Natural killer cell (primary cell): ENCODE data around the gene LEKR1. TPM values are rescaled to one million over a fixed set of nuclear protein-coding genes. Genes with fewer than 3 reads are reported as not detected.
"Not testable (repeated sequence)": the region's sequence is repeated elsewhere in the genome, so short reads cannot be mapped to it uniquely, and the experiment has no call there.

Experiments used
- ATAC-seq, 3 donors: fragments of 150-1000 bp in 2 of 3; fragments of 200-7000 bp in 1 of 3; cut with Tn5 transposase; 1 replicate in 1 of 3; 2 replicates in 2 of 3; pipeline ENCODE4 v1.10.0; 2021; ENCODE audit warnings: mild to moderate bottlenecking in 2 of 3, moderate library complexity in 2 of 3
- DNase-seq, 2 donors: peaks; one replicate each; pipeline versions ENCODE4 v3.0.0 to v3.0.0-alpha.2; 2013 to 2021; ENCODE audit warnings: mixed read lengths in 1 of 2
- H3K27ac ChIP-seq: one replicate; pipeline ENCODE4 v1.5.1; 2013; ENCODE audit warnings: mild to moderate bottlenecking, low read length
- H3K27me3 ChIP-seq: one replicate; pipeline ENCODE4 v1.6.1; 2013; ENCODE audit warnings: low read length; ENCODE audit not compliant: control insufficient read depth, insufficient read depth
- H3K36me3 ChIP-seq: one replicate; pipeline ENCODE4 v1.6.1; 2013; ENCODE audit warnings: low read length; ENCODE audit not compliant: control insufficient read depth, insufficient read depth
- H3K4me1 ChIP-seq: one replicate; pipeline ENCODE4 v1.6.1; 2013; ENCODE audit warnings: low read length; ENCODE audit not compliant: control insufficient read depth, insufficient read depth
- H3K4me3 ChIP-seq: one replicate; pipeline ENCODE4 v1.5.1; 2013; ENCODE audit warnings: low read length
- H3K9me3 ChIP-seq: one replicate; pipeline ENCODE4 v1.6.1; 2013; ENCODE audit warnings: low read length; ENCODE audit not compliant: control insufficient read depth, insufficient read depth
- H3K27ac Mint-ChIP-seq, 2 donors: one replicate each; pipeline ENCODE4 v1.8.0; 2022; ENCODE audit warnings: mild to moderate bottlenecking in 2 of 2, mixed read lengths in 2 of 2, moderate library complexity in 1 of 2
- H3K27me3 Mint-ChIP-seq, 2 donors: one replicate each; pipeline ENCODE4 v1.8.0; 2022; ENCODE audit warnings: low read depth in 2 of 2, mixed read lengths in 2 of 2
- H3K36me3 Mint-ChIP-seq: one replicate; pipeline ENCODE4 v1.8.0; 2022; ENCODE audit warnings: mixed read lengths
- H3K4me1 Mint-ChIP-seq, 2 donors: one replicate each; pipeline ENCODE4 v1.8.0; 2022; ENCODE audit warnings: mixed read lengths in 2 of 2
- H3K4me3 Mint-ChIP-seq: one replicate; pipeline ENCODE4 v1.8.0; 2022; ENCODE audit warnings: mild to moderate bottlenecking, moderate library complexity, mixed read lengths
- H3K9me3 Mint-ChIP-seq, 2 donors: one replicate each; pipeline ENCODE4 v1.8.0; 2022; ENCODE audit warnings: mixed read lengths in 2 of 2
- WGBS: methylation state at CpG from one replicate; pipeline ENCODE4 v1.1.7; 2013; ENCODE audit warnings: missing lambda C conversion rate; ENCODE audit not compliant: insufficient coverage; 5-methylcytosine and 5-hydroxymethylcytosine counted together
- intact Hi-C: fragments of 100-400 bp; cut with micrococcal nuclease; formaldehyde crosslinking; loops from one replicate; pipeline ENCODE4 v1.14.2; 2022
- total RNA-seq, 4 donors: library from RNA; stranded (reverse); fragments of 120-200 nt in 1 of 4; gene quantifications; one replicate each; pipeline versions ENCODE4 v1.2.3 to v1.2.4, GENCODE V29; 2013 to 2022
- TF ChIP-seq, protein P1 (sequence below): fragments of 200-600 bp; IDR thresholded peaks from one replicate; pipeline ENCODE4 v1.8.0; 2022; ENCODE audit warnings: antibody characterized with exemption

The LEKR1 gene
- total RNA-seq, 3 donors from 2014 or later (not counting 1 experiment from before 2014, with no cell fraction given) = 1.1 to 1.7 (median 1.2) TPM

DNA sequence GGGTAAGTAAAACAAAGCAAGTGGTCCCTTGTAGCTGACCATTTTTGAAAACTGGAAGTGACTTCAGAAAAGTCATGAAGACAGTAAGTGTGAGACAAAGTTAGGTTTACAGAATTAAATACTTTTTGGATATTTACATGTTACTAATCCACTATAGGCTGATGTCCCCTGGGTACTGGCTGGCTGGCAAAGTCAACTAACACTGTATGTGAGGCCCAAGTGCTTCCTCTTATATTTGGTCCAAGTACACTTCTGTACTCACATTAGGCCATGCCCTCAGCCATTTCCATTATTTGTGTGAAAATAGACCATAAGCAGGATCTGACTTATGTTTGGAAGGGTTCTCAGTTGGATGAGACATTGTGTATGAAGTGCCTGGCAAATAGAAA, 5.5 kb upstream of the LEKR1 start:
- intact Hi-C loops = loop anchor here (10.0 kb wide), 1 partner anchor 266 kb away; the partner anchor contains the start of gene SSR3
- Histone ChIP-seq H3K4me1 (peaks cover 14% of the 10 kb centered on the region), H3K9me3 (no peaks in the 10 kb centered on the region), H3K27ac (no peak overlapping the region), H3K4me3 (no peak overlapping the region), H3K36me3 (no peaks in the 10 kb centered on the region), H3K27me3 (no peaks in the 10 kb centered on the region)
- H3K36me3 Mint-ChIP-seq = no peaks in the 10 kb centered on the region
- no peaks in the 10 kb centered on the region for H3K27me3 Mint-ChIP-seq
- H3K4me3 Mint-ChIP-seq = no peak overlapping the region
- no peaks in the 10 kb centered on the region for H3K9me3 Mint-ChIP-seq
- ATAC-seq (no peak), DNase-seq (no peak)
- peaks cover 23% of the 10 kb centered on the region in 2 donors for H3K4me1 Mint-ChIP-seq
- no peak overlapping the region for H3K27ac Mint-ChIP-seq
- TF ChIP-seq, protein P1, sequence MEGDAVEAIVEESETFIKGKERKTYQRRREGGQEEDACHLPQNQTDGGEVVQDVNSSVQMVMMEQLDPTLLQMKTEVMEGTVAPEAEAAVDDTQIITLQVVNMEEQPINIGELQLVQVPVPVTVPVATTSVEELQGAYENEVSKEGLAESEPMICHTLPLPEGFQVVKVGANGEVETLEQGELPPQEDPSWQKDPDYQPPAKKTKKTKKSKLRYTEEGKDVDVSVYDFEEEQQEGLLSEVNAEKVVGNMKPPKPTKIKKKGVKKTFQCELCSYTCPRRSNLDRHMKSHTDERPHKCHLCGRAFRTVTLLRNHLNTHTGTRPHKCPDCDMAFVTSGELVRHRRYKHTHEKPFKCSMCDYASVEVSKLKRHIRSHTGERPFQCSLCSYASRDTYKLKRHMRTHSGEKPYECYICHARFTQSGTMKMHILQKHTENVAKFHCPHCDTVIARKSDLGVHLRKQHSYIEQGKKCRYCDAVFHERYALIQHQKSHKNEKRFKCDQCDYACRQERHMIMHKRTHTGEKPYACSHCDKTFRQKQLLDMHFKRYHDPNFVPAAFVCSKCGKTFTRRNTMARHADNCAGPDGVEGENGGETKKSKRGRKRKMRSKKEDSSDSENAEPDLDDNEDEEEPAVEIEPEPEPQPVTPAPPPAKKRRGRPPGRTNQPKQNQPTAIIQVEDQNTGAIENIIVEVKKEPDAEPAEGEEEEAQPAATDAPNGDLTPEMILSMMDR = no peak

DNA sequence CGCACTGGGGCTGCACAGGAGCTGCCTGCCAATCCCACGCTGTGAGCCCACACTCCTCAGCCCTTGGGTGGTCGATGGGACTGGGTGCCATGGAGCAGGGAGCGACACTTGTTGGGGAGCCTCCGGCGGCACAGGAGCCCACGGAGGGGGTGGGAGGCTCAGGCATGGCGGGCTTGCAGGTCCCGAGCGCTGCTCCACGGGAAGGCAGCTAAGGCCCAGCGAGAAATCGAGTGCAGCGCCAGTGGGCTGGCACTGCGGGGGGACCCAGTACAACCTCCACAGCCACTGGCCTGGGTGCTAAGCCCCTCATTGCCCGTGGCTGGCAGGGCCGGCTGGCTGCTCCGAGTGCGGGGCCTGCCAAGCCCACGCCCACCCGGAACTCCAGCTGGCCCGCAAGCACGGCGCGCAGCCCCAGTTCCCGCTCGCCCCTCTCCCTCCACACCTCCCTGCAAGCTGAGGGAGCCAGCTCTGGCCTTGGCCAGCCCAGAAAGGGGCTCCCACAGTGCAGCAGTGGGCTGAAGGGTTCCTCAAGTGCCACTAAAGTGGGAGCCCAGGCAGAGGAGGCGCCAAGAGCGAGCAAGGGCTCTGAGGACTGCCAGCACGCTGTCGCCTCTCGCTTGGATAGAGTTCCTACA, 3.4 kb upstream of the LEKR1 start:
- H3K27ac Mint-ChIP-seq, H3K27me3 ChIP-seq, H3K36me3 Mint-ChIP-seq, H3K36me3 ChIP-seq, H3K4me3 ChIP-seq, H3K27ac ChIP-seq, H3K27me3 Mint-ChIP-seq, ATAC-seq, DNase-seq, H3K4me3 Mint-ChIP-seq, H3K9me3 ChIP-seq, H3K9me3 Mint-ChIP-seq: not testable (repeated sequence)
- WGBS = 97% methylated on average over 29 of the region's 32 CpGs
- peaks cover 21 to 29% of the 10 kb centered on the region in 2 donors for H3K4me1 Mint-ChIP-seq
- H3K4me1 ChIP-seq = peaks cover 15% of the 10 kb centered on the region
- intact Hi-C loops = loop anchor here (10.0 kb wide), 1 partner anchor 268 kb away; the partner anchor contains the start of gene SSR3

DNA sequence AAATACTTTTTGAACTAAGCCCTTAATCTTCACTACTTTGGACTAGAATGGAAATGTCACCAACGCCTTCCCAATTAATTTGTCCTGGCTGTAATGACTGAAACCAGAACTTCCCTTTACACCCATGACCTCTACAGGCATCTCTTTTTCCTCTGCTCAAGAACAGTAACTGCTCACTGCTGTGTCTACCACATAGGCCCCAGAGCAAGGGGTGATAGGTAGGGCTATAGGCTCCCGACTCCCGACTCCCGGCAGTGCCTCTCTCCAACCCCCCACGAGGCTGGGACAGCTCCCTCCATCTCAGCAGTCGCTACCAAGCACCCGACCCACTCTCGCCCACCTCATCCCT, 384 bp upstream of the LEKR1 start:
- Histone ChIP-seq H3K27ac (peak overlapping the region; percentile 89), H3K9me3 (no peaks in the 10 kb centered on the region), H3K4me3 (peak overlapping the region; percentile 77), H3K36me3 (no peaks in the 10 kb centered on the region), H3K4me1 (peaks cover 9% of the 10 kb centered on the region), H3K27me3 (no peaks in the 10 kb centered on the region)
- Mint-ChIP-seq H3K4me3 (peak overlapping the region; percentile 96), H3K9me3 (no peaks in the 10 kb centered on the region), H3K27me3 (no peaks in the 10 kb centered on the region), H3K4me1 (peaks cover 16 to 29% of the 10 kb centered on the region in 2 donors), H3K36me3 (no peaks in the 10 kb centered on the region), H3K27ac (peak overlapping the region; percentile 91 to 96)
- peak in 1 of 3 donors; percentile 65 for ATAC-seq
- WGBS = 6% methylated on average over 8 of the region's 8 CpGs
- TF ChIP-seq, protein P1 = no peak
- DNase-seq = no peak
- intact Hi-C loops = loop anchor here (10.0 kb wide), 1 partner anchor 271 kb away; the partner anchor contains the start of gene SSR3

DNA sequence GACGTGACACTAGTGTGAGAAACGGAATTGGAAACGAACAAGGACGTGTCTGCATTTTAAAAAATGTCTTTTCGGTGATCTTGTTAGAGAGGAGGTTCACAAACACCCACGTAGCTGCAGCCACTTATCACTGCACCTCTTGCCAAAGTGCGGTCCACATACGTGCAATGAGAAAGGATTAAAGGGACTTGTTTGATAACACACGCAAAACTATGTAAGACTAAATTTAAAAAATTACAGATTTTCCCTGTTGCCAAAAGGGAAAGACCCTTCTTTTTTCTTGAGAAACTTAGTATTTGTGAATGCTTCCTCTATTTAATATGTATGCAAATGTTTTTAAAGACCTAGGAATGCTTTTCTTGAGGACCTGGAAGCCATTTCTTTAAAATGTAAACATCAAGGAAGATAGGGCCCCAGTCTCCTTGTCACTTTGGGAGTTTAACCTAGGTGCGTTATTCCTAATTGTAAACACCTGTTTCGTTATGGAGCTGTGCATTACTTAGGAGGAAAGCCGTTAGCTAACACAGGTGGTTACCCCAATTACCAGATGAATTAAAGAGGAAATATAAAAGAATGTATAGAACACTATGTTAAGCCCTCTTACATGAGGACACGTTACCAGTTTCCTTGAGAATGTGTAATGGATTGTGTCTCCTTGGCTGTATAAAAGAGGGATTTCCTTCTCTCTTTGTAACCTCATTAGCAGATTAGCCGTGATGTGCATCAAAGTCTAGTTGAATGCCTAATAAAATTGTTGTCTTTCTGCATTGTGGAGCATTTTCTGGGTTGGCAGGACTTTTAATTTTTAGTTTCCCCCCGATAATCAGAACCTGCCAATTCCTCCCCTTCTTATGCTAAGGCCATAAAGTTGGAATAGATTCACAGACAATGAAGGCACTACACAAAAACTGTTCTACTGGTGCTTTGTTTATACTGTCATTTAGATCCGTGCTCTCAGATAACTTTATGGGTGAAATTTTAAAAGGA, 1.0 kb downstream of the LEKR1 start:
- ATAC-seq (peak in 2 of 3 donors; percentile 43 to 46), DNase-seq (peak in 1 of 2 donors; percentile 88)
- H3K36me3 ChIP-seq = no peaks in the 10 kb centered on the region
- H3K27ac ChIP-seq = peak overlapping the region; percentile 89
- H3K27ac Mint-ChIP-seq = peak overlapping the region; percentile 91 to 96
- no peaks in the 10 kb centered on the region for H3K27me3 ChIP-seq
- no peaks in the 10 kb centered on the region for H3K9me3 ChIP-seq
- H3K9me3 Mint-ChIP-seq = no peaks in the 10 kb centered on the region
- TF ChIP-seq, protein P1 = no peak
- intact Hi-C loops = loop anchor here (10.0 kb wide), 1 partner anchor 272 kb away; the partner anchor contains the start of gene SSR3
- no peaks in the 10 kb centered on the region for H3K36me3 Mint-ChIP-seq
- H3K4me1 Mint-ChIP-seq = peaks cover 16 to 29% of the 10 kb centered on the region in 2 donors
- peak overlapping the region; percentile 96 for H3K4me3 Mint-ChIP-seq
- peaks cover 9% of the 10 kb centered on the region for H3K4me1 ChIP-seq
- H3K4me3 ChIP-seq = peak overlapping the region; percentile 77
- 38% methylated on average over 12 of the region's 16 CpGs for WGBS
- H3K27me3 Mint-ChIP-seq = no peaks in the 10 kb centered on the region
